ENCODE data around the gene DEGS1. TPM values are rescaled to one million over a fixed set of nuclear protein-coding genes. Genes with fewer than 3 reads are reported as not detected.
"Not testable (repeated sequence)": the region's sequence is repeated elsewhere in the genome, so short reads cannot be mapped to it uniquely, and the experiment has no call there.

Gene DEGS1
- total and polyA plus RNA-seq, 4 donors: 70.3 to 94.4 (median 79.8) TPM

GRCh38 chr1:224205931-224206538 lies 23.0 kb downstream of the DEGS1 start:
- not testable (repeated sequence) for H3K9me3 ChIP-seq (ENCODE audit: control insufficient read depth, insufficient read depth, low read length); H3K27me3 ChIP-seq (ENCODE audit: control insufficient read depth, insufficient read depth, low read length); H3K4me3 ChIP-seq (ENCODE audit: low read depth, low read length); H3K36me3 ChIP-seq (ENCODE audit: control insufficient read depth, insufficient read depth, low read length); H3K27ac ChIP-seq (ENCODE audit: low read depth, low read length); DNase-seq (ENCODE audit: low read depth in 4 of 6, low spot score in 6 of 6)
- 87% methylated on average over 4 of the region's 10 CpGs for WGBS (ENCODE audit: insufficient coverage)
- H3K4me1 ChIP-seq (ENCODE audit: control insufficient read depth, insufficient read depth, low read length): peaks cover 14% of the 10 kb centered on the region

GRCh38 chr1:224211206-224211962 lies 28.3 kb downstream of the DEGS1 start:
- H3K4me1 ChIP-seq (ENCODE audit: control insufficient read depth, insufficient read depth, low read length): no peaks in the 10 kb centered on the region
- H3K36me3 ChIP-seq (ENCODE audit: control insufficient read depth, insufficient read depth, low read length): no peaks in the 10 kb centered on the region
- H3K27ac ChIP-seq (ENCODE audit: low read depth, low read length): no peak overlapping the region
- no peaks in the 10 kb centered on the region for H3K27me3 ChIP-seq (ENCODE audit: control insufficient read depth, insufficient read depth, low read length)
- DNase-seq (ENCODE audit: low read depth in 4 of 6, low spot score in 6 of 6): peak in 2 of 6 donors; percentile 48 to 81
- no peaks in the 10 kb centered on the region for H3K9me3 ChIP-seq (ENCODE audit: control insufficient read depth, insufficient read depth, low read length)
- WGBS (ENCODE audit: insufficient coverage): 50% methylated on average over 1 of the region's 4 CpGs
- no peak overlapping the region for H3K4me3 ChIP-seq (ENCODE audit: low read depth, low read length)

- H3K9me3 ChIP-seq (ENCODE audit: control insufficient read depth, insufficient read depth, low read length): no peaks in the 10 kb centered on the region
- H3K36me3 ChIP-seq (ENCODE audit: control insufficient read depth, insufficient read depth, low read length): no peaks in the 10 kb centered on the region
- H3K4me3 ChIP-seq (ENCODE audit: low read depth, low read length): no peak overlapping the region
- no peak overlapping the region for H3K27ac ChIP-seq (ENCODE audit: low read depth, low read length)
- no peaks in the 10 kb centered on the region for H3K4me1 ChIP-seq (ENCODE audit: control insufficient read depth, insufficient read depth, low read length)
- WGBS (ENCODE audit: insufficient coverage): 92% methylated on average over 11 of the region's 13 CpGs
- no peak for DNase-seq (ENCODE audit: low read depth in 4 of 6, low spot score in 6 of 6)
- H3K27me3 ChIP-seq (ENCODE audit: control insufficient read depth, insufficient read depth, low read length): no peaks in the 10 kb centered on the region
Observed at GRCh38 chr1:224212618-224213061, 29.6 kb downstream of the DEGS1 start.

- no peaks in the 10 kb centered on the region for H3K4me1 ChIP-seq (ENCODE audit: control insufficient read depth, insufficient read depth, low read length)
- no peak overlapping the region for H3K27ac ChIP-seq (ENCODE audit: low read depth, low read length)
- no peaks in the 10 kb centered on the region for H3K27me3 ChIP-seq (ENCODE audit: control insufficient read depth, insufficient read depth, low read length)
- 60% methylated on average over 2 of the region's 4 CpGs for WGBS (ENCODE audit: insufficient coverage)
- no peak for DNase-seq (ENCODE audit: low read depth in 4 of 6, low spot score in 6 of 6)
- H3K4me3 ChIP-seq (ENCODE audit: low read depth, low read length): no peak overlapping the region
- no peaks in the 10 kb centered on the region for H3K36me3 ChIP-seq (ENCODE audit: control insufficient read depth, insufficient read depth, low read length)
- H3K9me3 ChIP-seq (ENCODE audit: control insufficient read depth, insufficient read depth, low read length): no peaks in the 10 kb centered on the region
Observed at GRCh38 chr1:224213438-224214119, 30.5 kb downstream of the DEGS1 start.

GRCh38 chr1:224216382-224216781 lies 33.3 kb downstream of the DEGS1 start:
- H3K27ac ChIP-seq (ENCODE audit: low read depth, low read length): no peak overlapping the region
- no peak overlapping the region for H3K4me3 ChIP-seq (ENCODE audit: low read depth, low read length)
- no peaks in the 10 kb centered on the region for H3K9me3 ChIP-seq (ENCODE audit: control insufficient read depth, insufficient read depth, low read length)
- no peaks in the 10 kb centered on the region for H3K4me1 ChIP-seq (ENCODE audit: control insufficient read depth, insufficient read depth, low read length)
- no peaks in the 10 kb centered on the region for H3K27me3 ChIP-seq (ENCODE audit: control insufficient read depth, insufficient read depth, low read length)
- 100% methylated on average over 7 of the region's 8 CpGs for WGBS (ENCODE audit: insufficient coverage)
- no peak for DNase-seq (ENCODE audit: low read depth in 4 of 6, low spot score in 6 of 6)
- no peaks in the 10 kb centered on the region for H3K36me3 ChIP-seq (ENCODE audit: control insufficient read depth, insufficient read depth, low read length)

GRCh38 chr1:224217655-224218623 lies 34.9 kb downstream of the DEGS1 start:
- no peak overlapping the region for H3K27ac ChIP-seq (ENCODE audit: low read depth, low read length)

GRCh38 chr1:224219011-224219611 lies 36.1 kb downstream of the DEGS1 start:
- no peak overlapping the region for H3K4me3 ChIP-seq (ENCODE audit: low read depth, low read length)
- H3K27me3 ChIP-seq (ENCODE audit: control insufficient read depth, insufficient read depth, low read length): no peaks in the 10 kb centered on the region
- no peaks in the 10 kb centered on the region for H3K4me1 ChIP-seq (ENCODE audit: control insufficient read depth, insufficient read depth, low read length)
- 79% methylated on average over 5 of the region's 5 CpGs for WGBS (ENCODE audit: insufficient coverage)
- H3K9me3 ChIP-seq (ENCODE audit: control insufficient read depth, insufficient read depth, low read length): no peaks in the 10 kb centered on the region
- H3K27ac ChIP-seq (ENCODE audit: low read depth, low read length): no peak overlapping the region
- H3K36me3 ChIP-seq (ENCODE audit: control insufficient read depth, insufficient read depth, low read length): no peaks in the 10 kb centered on the region
- DNase-seq (ENCODE audit: low read depth in 4 of 6, low spot score in 6 of 6): no peak

More at GRCh38 chr1:224217655-224218623, 34.9 kb downstream of the DEGS1 start:
- Histone ChIP-seq H3K27me3 (ENCODE audit: control insufficient read depth, insufficient read depth, low read length) (no peaks in the 10 kb centered on the region), H3K9me3 (ENCODE audit: control insufficient read depth, insufficient read depth, low read length) (no peaks in the 10 kb centered on the region), H3K4me3 (ENCODE audit: low read depth, low read length) (no peak overlapping the region), H3K36me3 (ENCODE audit: control insufficient read depth, insufficient read depth, low read length) (no peaks in the 10 kb centered on the region), H3K4me1 (ENCODE audit: control insufficient read depth, insufficient read depth, low read length) (no peaks in the 10 kb centered on the region)
- 89% methylated on average over 5 of the region's 11 CpGs for WGBS (ENCODE audit: insufficient coverage)
- no peak for DNase-seq (ENCODE audit: low read depth in 4 of 6, low spot score in 6 of 6)

GRCh38 chr1:224219612-224220059 lies 36.6 kb downstream of the DEGS1 start:
- Histone ChIP-seq H3K4me3 (ENCODE audit: low read depth, low read length) (no peak overlapping the region), H3K4me1 (ENCODE audit: control insufficient read depth, insufficient read depth, low read length) (no peaks in the 10 kb centered on the region), H3K27ac (ENCODE audit: low read depth, low read length) (no peak overlapping the region), H3K27me3 (ENCODE audit: control insufficient read depth, insufficient read depth, low read length) (no peaks in the 10 kb centered on the region), H3K9me3 (ENCODE audit: control insufficient read depth, insufficient read depth, low read length) (no peaks in the 10 kb centered on the region), H3K36me3 (ENCODE audit: control insufficient read depth, insufficient read depth, low read length) (no peaks in the 10 kb centered on the region)
- DNase-seq (ENCODE audit: low read depth in 4 of 6, low spot score in 6 of 6): peak in 1 of 6 donors; percentile 51
- WGBS (ENCODE audit: insufficient coverage): 45% methylated on average over 2 of the region's 7 CpGs

All from spinal cord (tissue), 10 donors.